GM21447 (cell line): ENCODE data around the gene TEX2.

Experiments
- ATAC-seq: cut with Tn5 transposase; IDR thresholded peaks from one replicate; pipeline ENCODE4 v1.9.1; 2021; ENCODE audit not compliant: unreplicated experiment

The TEX2 gene

DNA sequence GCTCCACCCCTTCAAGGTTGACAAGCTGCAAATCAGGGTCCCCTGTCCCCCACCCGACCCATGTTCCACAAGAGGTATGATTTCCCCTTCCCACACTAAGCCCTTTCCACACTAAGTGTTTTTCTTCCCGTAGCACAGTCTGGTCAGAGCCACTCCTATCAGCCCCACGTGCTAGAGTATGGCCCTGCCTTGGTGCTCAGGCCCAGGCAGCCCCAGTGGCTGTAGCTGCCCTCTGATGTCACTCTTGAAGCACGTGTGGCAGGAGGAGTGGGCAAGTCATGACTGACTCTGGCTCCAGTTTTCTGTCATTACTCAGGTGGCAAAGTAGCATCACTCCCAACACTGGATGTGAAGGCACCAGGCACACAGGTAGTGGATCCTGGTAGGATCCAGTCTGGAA is 97.7 kb downstream of the TEX2 start:
- no peak for ATAC-seq

DNA sequence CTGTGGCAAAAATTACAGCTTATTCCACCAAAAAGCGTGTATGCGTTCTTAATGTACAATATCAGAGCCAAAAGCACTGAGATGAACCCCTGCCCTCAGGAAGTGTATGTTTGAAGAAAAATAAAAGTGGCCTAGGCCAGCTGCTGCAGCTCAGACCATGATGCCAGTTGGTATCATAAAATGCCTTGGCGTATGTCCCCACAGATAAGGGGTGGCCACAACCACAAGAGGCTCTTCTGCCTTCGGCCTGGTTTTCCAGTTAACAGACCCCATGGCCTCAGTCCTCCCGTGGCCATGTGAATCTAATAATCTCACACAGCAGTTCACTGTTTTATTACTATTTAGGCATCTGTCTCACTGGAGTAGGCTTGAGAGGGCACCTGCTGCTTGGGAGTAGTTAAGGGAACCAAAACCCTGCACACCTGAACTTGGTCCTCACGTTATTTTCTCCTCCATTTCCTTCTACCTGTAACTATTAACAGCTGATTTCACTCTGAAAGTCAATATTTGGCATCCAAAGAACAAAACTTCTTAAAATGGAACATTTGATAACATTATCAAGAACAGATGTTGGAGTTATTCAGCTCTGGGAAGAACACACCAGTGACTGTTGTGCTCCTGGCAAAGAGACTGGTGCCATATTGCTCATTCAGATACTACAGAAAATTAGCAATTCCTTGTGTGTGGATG is 98.3 kb downstream of the TEX2 start:
- ATAC-seq, result no peak

DNA sequence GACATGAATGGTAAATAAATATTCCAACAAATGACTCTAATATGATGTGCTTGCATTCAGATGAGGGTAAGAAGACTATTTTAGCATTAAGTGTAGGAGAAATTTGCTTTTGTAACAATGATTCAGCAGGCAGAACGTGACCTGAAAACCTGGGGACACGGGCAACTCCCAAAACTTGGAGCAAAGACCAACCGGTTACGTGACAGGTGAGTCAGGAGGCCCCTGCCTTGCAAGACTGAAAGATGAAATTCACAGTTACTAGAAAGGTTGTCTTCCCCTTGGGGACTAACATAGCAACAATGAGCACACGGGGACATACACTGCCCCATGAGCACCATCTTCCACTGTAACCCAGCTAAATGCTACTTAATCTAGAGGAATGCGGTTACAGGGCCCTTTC is 99.6 kb downstream of the TEX2 start:
- ATAC-seq, result no peak

DNA sequence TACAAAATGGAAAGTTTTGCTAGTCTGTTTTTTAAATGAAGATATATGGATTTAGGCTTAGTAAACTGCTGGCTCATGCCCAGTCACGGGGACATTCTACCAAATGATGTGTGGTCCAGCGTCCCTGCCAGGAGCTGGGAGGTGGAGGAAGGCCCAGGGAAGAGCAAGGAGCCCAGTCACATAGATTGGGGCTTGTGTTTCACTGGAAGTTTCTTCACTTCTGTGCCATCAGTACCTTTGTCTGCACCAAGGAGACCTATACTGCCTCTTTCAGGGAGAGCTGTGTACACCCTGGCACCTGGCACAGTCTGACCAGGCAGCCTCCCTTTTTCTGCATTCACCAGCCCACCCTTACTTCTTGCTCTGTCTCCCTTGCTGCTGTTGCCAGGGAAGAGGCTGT is 100.5 kb downstream of the TEX2 start:
- no peak for ATAC-seq

DNA sequence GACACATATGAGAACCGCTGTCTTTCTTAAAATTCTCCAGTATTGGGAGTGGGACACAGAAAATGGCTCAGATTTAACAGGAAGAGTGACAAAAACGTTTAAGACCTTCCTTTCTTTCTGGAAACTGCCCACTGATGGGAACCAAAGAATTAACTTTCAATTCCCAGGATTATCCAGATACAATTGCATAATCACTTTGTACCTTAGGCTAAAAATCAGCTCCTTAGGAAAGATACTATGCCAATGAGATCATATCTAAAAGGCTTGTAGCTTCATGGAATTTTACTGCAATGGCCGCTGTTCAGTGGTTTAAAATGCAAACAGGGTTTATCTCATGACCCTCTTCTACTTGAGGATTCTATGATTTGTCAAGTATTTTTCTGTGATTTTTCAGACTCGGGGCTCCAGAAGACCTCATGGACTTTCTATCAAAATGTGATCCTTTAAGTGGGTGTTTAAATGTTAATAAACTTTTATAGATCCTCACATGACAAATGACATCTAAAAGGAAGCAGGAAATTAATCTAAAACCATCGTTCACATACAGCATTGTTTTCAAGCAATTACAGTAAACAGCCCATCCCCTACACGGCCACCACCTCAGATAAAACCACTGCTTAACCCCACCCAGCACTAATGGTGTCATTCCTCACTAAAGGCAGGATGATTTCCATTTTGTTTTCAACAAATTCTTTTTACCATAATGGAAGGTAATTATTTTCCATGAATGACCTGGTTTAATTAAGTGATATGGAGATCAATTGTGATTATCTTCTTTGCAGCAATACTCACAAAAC is 101.5 kb downstream of the TEX2 start:
- no peak for ATAC-seq

DNA sequence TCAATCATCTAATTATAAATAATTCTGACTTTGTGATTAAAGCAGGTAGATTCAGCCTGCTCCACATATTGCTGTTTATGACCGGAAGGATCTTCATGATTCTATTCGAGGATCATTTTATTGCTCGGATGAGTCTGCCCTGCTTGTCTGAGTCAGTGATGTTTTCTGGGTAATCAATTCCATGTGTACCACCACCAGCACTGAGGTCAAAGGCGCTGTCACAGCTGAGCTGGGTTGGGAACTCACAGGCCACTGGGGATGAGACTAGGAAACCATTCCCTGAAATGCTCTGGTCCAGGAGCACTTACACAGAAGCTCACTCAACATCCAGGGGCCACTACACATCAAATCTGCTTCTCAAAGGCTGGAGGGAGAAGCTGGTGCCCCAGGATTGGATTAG is 102.7 kb downstream of the TEX2 start:
- ATAC-seq, result no peak

DNA sequence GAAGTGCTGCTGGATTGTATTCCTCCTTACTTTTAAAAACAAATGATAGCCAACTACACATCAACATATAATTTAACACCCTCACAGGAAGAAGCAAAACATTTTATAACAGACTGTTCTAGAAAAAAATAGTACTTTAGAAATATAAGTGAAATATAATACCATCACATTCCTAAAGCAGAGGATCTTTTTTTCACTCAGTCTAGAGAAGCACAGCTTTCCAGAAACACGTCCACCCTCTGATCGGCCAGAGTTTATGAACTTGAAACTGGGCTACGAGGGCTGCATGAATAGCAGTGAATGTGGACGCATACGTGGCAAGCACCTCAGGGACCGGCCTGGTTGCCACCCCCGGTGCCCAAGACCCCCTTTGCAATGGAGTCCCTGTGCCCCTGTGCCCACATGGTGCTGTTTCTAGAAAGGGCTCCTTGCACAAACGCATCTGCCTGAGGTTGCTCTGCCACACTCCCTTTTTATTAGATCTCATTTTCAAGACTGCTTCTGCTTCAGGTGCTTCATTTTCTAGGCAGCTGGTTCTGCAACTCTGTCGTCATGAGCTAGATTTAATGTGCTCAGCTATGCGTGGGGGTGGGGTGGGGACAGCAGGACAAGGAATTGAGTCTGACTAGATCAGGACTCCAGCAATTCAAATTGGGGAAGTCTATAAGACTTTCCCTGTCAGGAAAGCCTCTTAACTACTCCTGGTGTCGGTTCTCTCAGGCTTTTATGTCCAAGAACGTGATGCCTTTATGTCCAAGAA is 104.0 kb downstream of the TEX2 start:
- no peak for ATAC-seq

DNA sequence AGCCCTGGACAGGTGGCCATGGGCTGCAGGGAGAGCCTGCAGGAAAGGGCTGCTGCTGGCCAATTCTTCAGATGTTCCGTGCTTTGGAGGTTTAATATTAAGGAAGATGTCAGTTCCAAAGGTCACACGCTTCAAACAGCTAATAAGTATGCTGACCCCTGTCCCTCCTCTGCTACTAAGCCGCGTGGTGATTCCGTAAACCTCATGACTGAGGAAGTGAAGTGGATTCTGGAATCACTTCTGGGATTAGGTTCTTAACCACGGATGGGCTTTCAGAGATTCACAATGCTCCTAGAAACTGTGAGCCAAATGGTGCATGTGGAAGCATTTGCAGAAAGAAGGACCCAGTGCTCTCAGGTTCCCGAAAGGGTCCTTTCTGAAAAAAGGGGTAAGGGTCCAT is 104.7 kb downstream of the TEX2 start:
- no peak for ATAC-seq

DNA sequence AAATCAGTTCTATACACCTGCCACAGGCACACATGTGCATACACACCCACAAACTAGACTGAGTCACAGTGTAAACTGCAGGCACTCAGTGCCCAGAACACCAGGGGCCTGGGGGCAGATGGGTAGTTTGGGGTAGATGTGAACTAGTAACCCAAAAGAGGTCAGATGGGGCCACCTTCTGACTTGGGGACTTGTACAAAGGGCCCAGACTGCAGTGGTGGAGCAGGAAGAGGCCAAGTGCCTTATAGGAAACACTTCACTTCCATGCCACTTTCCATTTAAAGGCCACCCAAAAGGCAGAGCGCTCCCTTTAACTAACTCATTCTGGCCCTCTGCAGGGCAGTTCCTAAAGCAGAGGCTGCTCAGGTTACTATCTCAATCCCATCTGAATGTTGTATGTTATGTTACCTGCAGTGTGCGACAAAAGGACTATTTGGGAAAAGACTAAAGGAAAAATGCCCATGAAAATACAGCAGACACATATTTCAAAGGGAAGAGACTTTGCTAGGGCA is 105.3 kb downstream of the TEX2 start:
- ATAC-seq, result no peak

DNA sequence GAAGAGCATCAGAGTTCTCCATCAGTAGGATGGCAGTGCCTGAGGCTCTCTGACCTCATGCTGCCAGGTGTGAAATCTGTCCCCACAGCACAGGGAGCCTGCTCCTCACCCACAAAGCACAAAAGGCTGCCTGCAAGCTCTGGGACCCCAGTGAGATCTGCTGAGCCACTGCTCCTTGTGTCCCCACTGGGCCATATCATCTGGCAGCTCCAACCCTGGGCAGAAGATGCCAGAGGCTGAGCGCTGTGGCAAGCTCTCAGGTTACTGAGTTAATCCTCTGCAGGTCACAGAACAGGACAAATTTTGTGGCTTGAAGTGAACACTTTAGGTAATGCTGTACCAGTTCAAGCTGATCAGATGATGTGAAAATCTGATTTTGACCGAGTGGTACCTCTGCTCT is 106.4 kb downstream of the TEX2 start:
- no peak for ATAC-seq

DNA sequence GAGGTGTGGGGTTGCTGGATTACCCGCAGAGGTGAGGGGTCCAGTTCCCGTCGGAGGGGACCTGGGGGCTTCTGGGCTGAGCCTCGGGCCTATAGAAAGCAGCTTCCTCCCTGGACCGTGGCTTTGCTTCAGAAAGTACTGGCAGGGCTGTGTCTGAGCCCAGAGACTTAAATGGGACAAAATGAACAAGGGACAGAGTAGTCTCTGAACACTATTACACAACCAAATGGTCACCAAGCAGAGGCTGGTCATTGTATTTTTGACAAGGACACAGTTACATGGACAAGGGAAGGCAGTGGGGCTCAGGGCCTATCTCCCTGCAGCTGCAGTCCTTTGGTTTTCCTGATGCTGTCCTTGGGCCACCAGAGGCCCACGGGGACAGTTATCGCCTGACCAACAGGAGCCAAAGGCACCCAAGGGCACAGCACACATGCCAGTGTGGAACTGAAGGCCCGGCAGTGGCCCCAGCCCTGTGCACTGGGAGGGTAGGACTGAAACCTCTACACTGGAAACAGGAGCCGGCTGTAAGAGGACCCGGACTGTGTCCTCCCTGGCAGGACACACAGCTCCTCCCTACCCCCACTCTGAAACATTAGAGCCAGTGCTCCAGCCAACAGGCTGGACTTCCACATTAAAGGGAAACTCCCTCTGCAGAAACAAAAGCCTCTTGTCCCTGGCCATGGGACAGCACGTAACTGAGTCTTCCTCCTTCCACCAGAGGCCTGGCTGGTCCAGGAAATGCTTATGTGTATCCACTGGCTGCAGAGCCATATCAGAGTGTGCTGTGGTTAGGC is 107.1 kb downstream of the TEX2 start:
- no peak for ATAC-seq

DNA sequence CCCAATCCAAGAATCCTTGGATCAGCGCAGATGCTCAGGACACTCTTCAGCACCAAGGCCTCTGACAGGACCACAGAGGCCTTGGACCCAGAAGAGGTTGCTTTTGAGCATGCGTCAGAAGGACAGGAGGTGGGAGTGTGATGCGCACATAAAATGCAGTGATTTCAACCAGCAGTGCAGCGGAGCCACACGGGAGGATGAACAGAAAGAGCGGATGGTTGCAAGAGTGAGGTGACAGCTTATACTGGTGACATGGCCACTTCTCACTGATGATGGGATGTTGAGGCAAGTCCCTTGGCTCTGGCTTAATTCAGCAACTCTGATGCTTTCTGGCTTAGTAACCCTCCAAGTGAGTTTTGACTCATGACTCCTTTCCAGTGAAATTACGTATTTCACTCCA is 107.9 kb downstream of the TEX2 start:
- ATAC-seq, result no peak

DNA sequence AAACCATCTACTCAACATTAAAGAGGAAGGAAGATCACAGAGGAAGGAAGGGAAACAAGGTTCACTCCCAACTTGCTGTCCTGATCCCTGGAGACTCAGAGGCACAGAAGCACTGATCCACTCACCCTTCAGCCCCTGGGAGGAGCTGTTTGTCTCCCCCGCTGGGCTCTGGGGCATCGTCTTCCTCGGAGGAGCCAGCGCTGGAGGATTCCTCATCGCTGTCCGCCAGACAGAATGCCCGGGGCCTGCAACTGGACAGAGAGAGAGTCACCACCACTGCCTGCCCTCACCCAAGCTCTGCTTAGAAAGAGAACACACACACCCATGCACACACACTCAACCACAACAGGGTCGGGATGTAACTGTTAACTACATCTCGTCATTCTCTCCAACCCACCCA is 108.3 kb downstream of the TEX2 start:
- ATAC-seq, result no peak

DNA sequence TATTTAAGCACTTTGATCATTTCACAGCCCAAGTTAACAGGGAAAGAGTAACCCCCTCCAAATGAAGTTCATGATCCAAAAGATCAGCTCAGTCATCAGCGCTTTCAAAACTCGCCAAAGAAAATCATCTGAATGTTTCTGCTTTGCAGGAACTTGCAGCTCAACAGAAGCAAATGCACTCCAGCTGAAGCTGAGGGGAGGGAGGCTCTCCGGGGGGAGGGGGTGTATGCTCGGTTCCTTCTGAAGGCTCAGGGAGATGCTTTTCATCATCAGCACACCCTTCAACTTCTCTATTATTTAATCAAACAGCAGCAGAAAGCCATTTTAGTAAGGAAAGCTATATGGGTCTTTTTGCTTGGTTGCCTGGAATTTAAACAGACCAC is 108.8 kb downstream of the TEX2 start:
- ATAC-seq, result no peak

DNA sequence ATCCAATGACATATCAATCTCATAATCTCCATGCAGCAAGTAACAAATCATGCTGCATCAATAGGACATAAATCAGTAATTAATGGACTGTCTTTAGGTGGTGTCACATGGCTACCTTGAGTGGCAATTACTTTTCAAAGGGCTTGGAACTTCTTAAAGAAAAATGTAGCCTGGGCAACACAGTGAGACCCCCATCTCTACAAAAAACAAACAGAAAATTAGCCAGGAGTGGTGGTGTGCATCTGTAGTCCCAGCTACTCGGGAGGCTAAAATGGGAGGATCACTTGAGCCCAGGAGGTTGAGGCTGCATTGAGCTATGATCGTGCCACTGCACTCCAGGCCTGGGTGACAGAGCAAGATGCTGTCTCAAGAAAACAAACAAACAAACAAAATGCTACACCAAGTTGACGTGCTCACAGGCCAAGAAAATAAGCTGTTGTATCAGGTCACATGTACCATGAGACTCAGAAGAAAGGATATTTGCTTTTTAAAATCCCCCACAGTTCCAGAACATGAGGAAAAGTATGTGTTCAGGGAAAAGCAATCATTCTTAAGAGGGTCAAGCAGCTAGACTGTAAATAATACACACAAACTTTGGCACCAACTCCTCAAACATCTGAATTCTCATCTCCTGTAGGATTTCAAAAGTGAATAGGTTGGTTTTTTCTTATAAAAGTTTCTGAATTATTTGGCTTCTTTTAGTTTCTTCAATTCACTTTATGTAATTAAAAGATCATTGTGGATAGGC is 109.3 kb downstream of the TEX2 start:
- no peak for ATAC-seq

DNA sequence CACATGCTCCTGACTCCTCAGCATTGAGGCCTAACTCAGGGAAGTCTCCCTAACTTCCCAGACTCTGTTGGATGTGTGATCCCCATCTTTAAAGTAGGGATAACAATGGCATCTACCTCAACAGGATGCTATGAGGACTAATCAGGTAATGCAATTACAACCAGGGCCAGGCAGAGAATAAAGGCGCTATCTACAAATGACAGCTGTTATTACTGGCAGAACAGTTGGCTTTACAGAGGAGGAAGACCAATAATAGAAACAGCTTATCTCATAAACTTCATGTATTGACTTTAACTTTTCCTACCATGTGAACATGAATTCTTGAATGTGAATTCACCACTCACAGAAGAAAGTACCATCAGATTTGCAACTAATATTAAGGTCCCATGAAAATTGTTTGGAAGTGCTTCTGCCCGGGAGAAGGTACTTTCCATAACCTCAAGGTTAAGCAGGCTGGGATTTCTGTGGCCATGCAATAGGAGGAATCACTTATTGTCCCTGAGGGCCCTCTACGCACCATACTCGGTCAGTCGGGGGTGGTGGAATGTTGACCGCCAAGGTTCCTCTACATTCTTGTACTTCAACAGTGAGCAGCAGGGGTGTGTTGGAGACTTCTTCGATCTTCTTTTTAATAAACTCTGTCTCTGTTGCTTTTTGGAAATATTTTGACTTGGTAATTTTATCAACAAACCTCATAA is 110.5 kb downstream of the TEX2 start:
- ATAC-seq, result no peak

DNA sequence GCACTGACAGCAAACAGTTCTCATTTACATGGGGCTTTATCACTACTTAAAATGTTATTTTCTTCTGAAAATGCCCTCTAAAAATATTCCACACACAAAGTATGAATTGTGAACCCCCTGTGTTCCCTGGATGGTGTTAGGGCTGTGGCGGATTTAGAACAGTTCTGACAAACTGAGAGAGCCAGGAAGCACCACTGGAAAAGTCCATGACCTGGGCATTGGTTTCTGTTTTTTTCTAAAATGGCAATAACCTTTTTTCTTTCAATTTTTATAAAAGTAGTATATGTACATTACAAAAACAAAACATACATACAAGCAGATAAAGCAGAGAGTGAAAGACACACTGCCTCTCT is 112.1 kb downstream of the TEX2 start:
- ATAC-seq, result no peak

DNA sequence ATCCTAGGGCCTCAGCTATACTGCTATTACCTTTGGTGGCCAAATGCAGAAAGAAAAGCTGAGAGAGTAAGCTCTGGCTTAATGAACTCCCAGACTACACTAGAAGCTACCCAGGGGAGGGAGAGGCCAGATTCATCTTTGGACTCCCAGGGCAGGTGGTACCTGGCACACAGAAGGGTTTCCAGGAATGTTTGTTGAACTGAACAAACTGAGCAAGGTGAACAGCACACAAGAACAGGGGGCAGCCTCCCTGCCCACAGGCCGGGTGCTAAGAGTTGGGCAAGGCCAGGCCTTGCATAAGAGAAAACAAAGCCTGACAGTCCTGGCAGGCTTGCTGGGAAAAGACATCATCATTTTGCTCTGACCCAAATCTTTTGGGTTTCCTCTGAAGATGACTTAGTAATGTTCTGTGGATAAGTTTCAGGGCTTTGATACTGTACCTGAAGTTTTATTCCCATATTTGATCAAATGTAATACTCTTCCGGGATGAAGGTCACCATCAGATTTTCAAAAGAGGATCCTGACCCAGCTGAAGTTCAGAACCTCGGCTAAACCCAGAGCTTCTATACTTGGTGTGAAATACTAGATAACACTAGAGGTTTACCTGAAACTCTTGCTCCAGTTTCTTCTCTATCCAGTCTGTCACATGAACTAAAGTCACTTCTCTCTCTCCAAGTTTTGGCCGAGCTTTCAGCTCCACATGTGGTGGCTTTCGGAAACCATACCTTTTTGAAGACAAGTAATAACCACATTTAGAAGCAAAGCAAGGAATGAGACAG is 112.6 kb downstream of the TEX2 start:
- no peak for ATAC-seq

DNA sequence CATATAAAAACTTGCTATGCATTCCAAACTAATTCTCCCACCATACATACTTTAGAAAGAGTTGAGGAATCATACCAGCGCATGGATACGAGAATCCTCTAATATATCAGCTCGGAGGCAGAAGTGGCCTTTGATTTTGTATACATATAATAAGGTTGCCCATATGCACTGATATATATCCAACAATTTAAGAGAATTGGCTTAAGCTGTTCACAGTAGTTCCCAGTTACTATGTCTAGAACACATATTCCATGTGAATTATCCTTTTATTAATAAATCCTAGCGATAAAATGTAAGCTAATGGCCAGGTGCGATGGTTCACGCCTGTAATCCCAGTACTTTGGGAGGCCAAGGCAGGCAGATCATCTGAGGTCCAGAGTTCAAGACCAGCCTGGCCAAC is 113.9 kb downstream of the TEX2 start:
- no peak for ATAC-seq
